IPS-15b (cell line): ENCODE results near the gene LALBA.
"Not testable (repeated sequence)": the region's sequence is repeated elsewhere in the genome, so short reads cannot be mapped to it uniquely, and the experiment has no call there.

Experiments used
- H3K27me3 ChIP-seq: one replicate; pipeline ENCODE4 v1.6.1; 2013; ENCODE audit warnings: low read length; ENCODE audit not compliant: control insufficient read depth, insufficient read depth
- H3K36me3 ChIP-seq: one replicate; pipeline ENCODE4 v1.6.1; 2013; ENCODE audit warnings: low read length; ENCODE audit not compliant: control insufficient read depth, insufficient read depth
- H3K4me1 ChIP-seq: one replicate; pipeline ENCODE4 v1.6.1; 2013; ENCODE audit warnings: mild to moderate bottlenecking, low read length; ENCODE audit not compliant: control insufficient read depth, insufficient read depth
- H3K4me3 ChIP-seq: one replicate; pipeline ENCODE4 v1.5.1; 2013; ENCODE audit warnings: low read depth, low read length
- H3K9ac ChIP-seq: one replicate; pipeline ENCODE4 v1.6.1; 2013; ENCODE audit warnings: low read depth, mild to moderate bottlenecking, low read length
- H3K9me3 ChIP-seq: one replicate; pipeline ENCODE4 v1.6.1; 2013; ENCODE audit warnings: mild to moderate bottlenecking, low read length; ENCODE audit not compliant: control insufficient read depth, insufficient read depth

LALBA gene

GRCh38 chr12:48525332-48525731 is 44.5 kb downstream of the LALBA start, which contains the start of gene OR8S1:
Gene OR8S1 (plus strand): TSS chr12:48525632. CDS start chr12:48525632, 0 bp downstream.
- no peak within 1 kb of the TSS for H3K4me3 ChIP-seq
- no peaks in the 10 kb centered on the region for H3K9me3 ChIP-seq
- no peaks in the 10 kb centered on the region for H3K4me1 ChIP-seq
- no peak within 1 kb of the TSS for H3K9ac ChIP-seq
- no peaks in the 10 kb centered on the region for H3K27me3 ChIP-seq
- no peaks in the 10 kb centered on the region for H3K36me3 ChIP-seq

- H3K9ac ChIP-seq, H3K4me1 ChIP-seq, H3K36me3 ChIP-seq, H3K9me3 ChIP-seq, H3K27me3 ChIP-seq, H3K4me3 ChIP-seq: not testable (repeated sequence)
Observed at GRCh38 chr12:48520381-48520780, 49.5 kb downstream of the LALBA start.
